CD4-positive, alpha-beta T cell (primary cell): ENCODE results near the gene SCRN1. TPM values are rescaled to one million over a fixed set of nuclear protein-coding genes. Genes with fewer than 3 reads are reported as not detected.

Source experiments
- ATAC-seq: fragments of 200-7000 bp; cut with Tn5 transposase; one replicate; pipeline ENCODE4 v1.10.0; 2022; ENCODE audit warnings: mild to moderate bottlenecking; ENCODE audit not compliant: poor library complexity
- CTCF ChIA-PET: fragments of 350-600 bp; sonication (Branson Sonifier 250); formaldehyde crosslinking; loops from one replicate; lab custom pipeline; 2021; ENCODE audit warnings: antibody characterized with exemption, inconsistent platforms; lab: Charles Lee
- POLR2A ChIA-PET: fragments of 350-600 bp; sonication (Branson Sonifier 250); formaldehyde crosslinking; loops from one replicate; lab custom pipeline; 2021; ENCODE audit warnings: antibody characterized with exemption, inconsistent platforms; lab: Charles Lee
- DNase-seq, 14 experiments: peaks; one replicate each; pipeline ENCODE4 v3.0.0-alpha.2; 2013 to 2020; ENCODE audit warnings: mixed read lengths in 2 of 14
- H3K27ac ChIP-seq, 2 donors: one replicate each; pipeline versions ENCODE4 v1.5.1 to v1.7.0; 2013; ENCODE audit warnings: low read length in 2 of 2, low read depth in 1 of 2, mild to moderate bottlenecking in 1 of 2
- H3K27me3 ChIP-seq, 2 experiments: 1 replicate in 1 of 2; 2 replicates in 1 of 2; pipeline versions ENCODE4 v1.6.1 to v1.7.0; 2013; ENCODE audit warnings: low read length in 2 of 2, control low read depth in 1 of 2, mild to moderate bottlenecking in 1 of 2, moderate library complexity in 1 of 2; ENCODE audit not compliant: insufficient read depth in 2 of 2, control insufficient read depth in 1 of 2
- H3K36me3 ChIP-seq: one replicate; pipeline ENCODE4 v1.6.1; 2013; ENCODE audit warnings: low read length, control low read depth; ENCODE audit not compliant: insufficient read depth
- H3K4me1 ChIP-seq: one replicate; pipeline ENCODE4 v1.6.1; 2013; ENCODE audit warnings: low read length, control low read depth; ENCODE audit not compliant: insufficient read depth
- H3K4me3 ChIP-seq: one replicate; pipeline ENCODE4 v1.5.1; 2013; ENCODE audit warnings: mild to moderate bottlenecking, low read length, moderate library complexity
- H3K9me3 ChIP-seq, 2 experiments: 1 replicate in 1 of 2; 2 replicates in 1 of 2; pipeline versions ENCODE4 v1.6.1 to v1.7.0; 2013; ENCODE audit warnings: low read length in 2 of 2, mild to moderate bottlenecking in 2 of 2, control low read depth in 1 of 2, moderate library complexity in 1 of 2; ENCODE audit not compliant: control insufficient read depth in 1 of 2, insufficient read depth in 1 of 2
- H3K27ac Mint-ChIP-seq: one replicate; pipeline ENCODE4 v1.8.0; 2020; ENCODE audit warnings: mixed read lengths
- H3K27me3 Mint-ChIP-seq: one replicate; pipeline ENCODE4 v1.8.0; 2021; ENCODE audit warnings: mixed read lengths
- H3K36me3 Mint-ChIP-seq: one replicate; pipeline ENCODE4 v1.8.0; 2021; ENCODE audit warnings: low read depth, mixed read lengths
- H3K4me1 Mint-ChIP-seq: one replicate; pipeline ENCODE4 v1.8.0; 2021; ENCODE audit warnings: low read depth, mixed read lengths
- H3K4me3 Mint-ChIP-seq: one replicate; pipeline ENCODE4 v1.8.0; 2020; ENCODE audit warnings: mild to moderate bottlenecking, mixed read lengths
- H3K9me3 Mint-ChIP-seq: one replicate; pipeline ENCODE4 v1.8.0; 2020; ENCODE audit warnings: mixed read lengths
- CTCF ChIP-seq: fragments of 200-600 bp; IDR thresholded peaks from one replicate; pipeline ENCODE4 v1.8.0; 2022; ENCODE audit warnings: antibody characterized with exemption, mild to moderate bottlenecking
- intact Hi-C, 2 experiments: fragments of 100-400 bp; cut with DNase I in 1 of 2; cut with micrococcal nuclease in 1 of 2; formaldehyde crosslinking; loops; one replicate each; pipeline versions ENCODE4 v1.15.1 to v1.9.0; 2023 to 2025; cut with DNase I, micrococcal nuclease
- total RNA-seq, 174 experiments: library from RNA in 2 of 174; stranded (reverse) in 2 of 174; gene quantifications; one replicate each; pipeline ENCODE4 v1.2.3 and lab custom pipeline; 2021 to 2026

Gene SCRN1
- total RNA-seq, 2 experiments from 2014 or later: 2.4 to 3.2 TPM

GRCh38 chr7:29926216-29926615 is 63.4 kb downstream of the SCRN1 start:
- no peak for DNase-seq
- H3K4me3 Mint-ChIP-seq: no peak overlapping the region
- no peaks in the 10 kb centered on the region for H3K27me3 ChIP-seq
- no peak for ATAC-seq
- no peaks in the 10 kb centered on the region for H3K36me3 ChIP-seq
- TF ChIP-seq CTCF: no peak
- H3K4me1 ChIP-seq: no peaks in the 10 kb centered on the region
- H3K27ac Mint-ChIP-seq: no peak overlapping the region
- no peaks in the 10 kb centered on the region for H3K27me3 Mint-ChIP-seq
- POLR2A ChIA-PET: no interaction called here
- intact Hi-C loops: no loop called here
- no peak overlapping the region for H3K27ac ChIP-seq
- H3K9me3 ChIP-seq: peaks cover 0 to 3% of the 10 kb centered on the region in 2 experiments
- H3K4me3 ChIP-seq: no peak overlapping the region
- no peaks in the 10 kb centered on the region for H3K9me3 Mint-ChIP-seq
- no peaks in the 10 kb centered on the region for H3K36me3 Mint-ChIP-seq
- H3K4me1 Mint-ChIP-seq: no peaks in the 10 kb centered on the region
- CTCF ChIA-PET: no interaction called here

GRCh38 chr7:29924684-29925083 is 64.9 kb downstream of the SCRN1 start:
- Mint-ChIP-seq H3K9me3 (no peaks in the 10 kb centered on the region), H3K27me3 (no peaks in the 10 kb centered on the region), H3K36me3 (no peaks in the 10 kb centered on the region), H3K4me3 (no peak overlapping the region), H3K4me1 (no peaks in the 10 kb centered on the region), H3K27ac (no peak overlapping the region)
- H3K36me3 ChIP-seq: no peaks in the 10 kb centered on the region
- no peaks in the 10 kb centered on the region for H3K4me1 ChIP-seq
- TF ChIP-seq CTCF: no peak
- no peaks in the 10 kb centered on the region for H3K27me3 ChIP-seq
- no peak overlapping the region for H3K27ac ChIP-seq
- POLR2A ChIA-PET: no interaction called here
- CTCF ChIA-PET: no interaction called here
- intact Hi-C loops: loop anchor here (5.0 kb wide), 2 partner anchors 287 to 638 kb away; no protein-coding TSS in a partner anchor
- H3K9me3 ChIP-seq: peaks cover 0 to 3% of the 10 kb centered on the region in 2 experiments
- no peak overlapping the region for H3K4me3 ChIP-seq
- DNase-seq (no peak), ATAC-seq (no peak)

GRCh38 chr7:29924006-29924405 is 65.6 kb downstream of the SCRN1 start:
- ATAC-seq: no peak

More at GRCh38 chr7:29924006-29924405, 65.6 kb downstream of the SCRN1 start:
- CTCF ChIA-PET: no interaction called here
- no peak for TF ChIP-seq CTCF
- Histone ChIP-seq H3K9me3 (peaks cover 0 to 1% of the 10 kb centered on the region in 2 experiments), H3K4me1 (no peaks in the 10 kb centered on the region), H3K4me3 (no peak overlapping the region), H3K27ac (no peak overlapping the region), H3K27me3 (no peaks in the 10 kb centered on the region), H3K36me3 (no peaks in the 10 kb centered on the region)
- no peaks in the 10 kb centered on the region for H3K27me3 Mint-ChIP-seq
- H3K27ac Mint-ChIP-seq: no peak overlapping the region
- no peaks in the 10 kb centered on the region for H3K9me3 Mint-ChIP-seq
- DNase-seq: no peak
- POLR2A ChIA-PET: no interaction called here
- no peaks in the 10 kb centered on the region for H3K36me3 Mint-ChIP-seq
- no peaks in the 10 kb centered on the region for H3K4me1 Mint-ChIP-seq
- H3K4me3 Mint-ChIP-seq: no peak overlapping the region
- intact Hi-C loops: loop anchor here (5.0 kb wide), 2 partner anchors 287 to 638 kb away; no protein-coding TSS in a partner anchor
